Activated CD8-positive, alpha-beta memory T cell treated with anti-CD3 and anti-CD28 coated beads for 48 hours (primary cell): ENCODE data around the gene R3HCC1L.

ENCODE experiments used
- DNase-seq, 3 experiments: peaks; one replicate each; pipeline ENCODE4 v3.0.0-alpha.2; 2020; ENCODE audit warnings: low read depth in 2 of 3, low spot score in 2 of 3

R3HCC1L gene

GRCh38 chr10:98134431-98135221, at the start of gene R3HCC1L:
Gene R3HCC1L (plus strand): TSS chr10:98134657. CDS start chr10:98208115, 73,458 bp downstream.
- DNase-seq: peak; percentile 84 to 88 (median 87)

- no peak for DNase-seq
Observed at GRCh38 chr10:98085238-98085637, 49.2 kb upstream of the R3HCC1L start.

GRCh38 chr10:98086837-98087708, 47.4 kb upstream of the R3HCC1L start:
- no peak for DNase-seq

DNA sequence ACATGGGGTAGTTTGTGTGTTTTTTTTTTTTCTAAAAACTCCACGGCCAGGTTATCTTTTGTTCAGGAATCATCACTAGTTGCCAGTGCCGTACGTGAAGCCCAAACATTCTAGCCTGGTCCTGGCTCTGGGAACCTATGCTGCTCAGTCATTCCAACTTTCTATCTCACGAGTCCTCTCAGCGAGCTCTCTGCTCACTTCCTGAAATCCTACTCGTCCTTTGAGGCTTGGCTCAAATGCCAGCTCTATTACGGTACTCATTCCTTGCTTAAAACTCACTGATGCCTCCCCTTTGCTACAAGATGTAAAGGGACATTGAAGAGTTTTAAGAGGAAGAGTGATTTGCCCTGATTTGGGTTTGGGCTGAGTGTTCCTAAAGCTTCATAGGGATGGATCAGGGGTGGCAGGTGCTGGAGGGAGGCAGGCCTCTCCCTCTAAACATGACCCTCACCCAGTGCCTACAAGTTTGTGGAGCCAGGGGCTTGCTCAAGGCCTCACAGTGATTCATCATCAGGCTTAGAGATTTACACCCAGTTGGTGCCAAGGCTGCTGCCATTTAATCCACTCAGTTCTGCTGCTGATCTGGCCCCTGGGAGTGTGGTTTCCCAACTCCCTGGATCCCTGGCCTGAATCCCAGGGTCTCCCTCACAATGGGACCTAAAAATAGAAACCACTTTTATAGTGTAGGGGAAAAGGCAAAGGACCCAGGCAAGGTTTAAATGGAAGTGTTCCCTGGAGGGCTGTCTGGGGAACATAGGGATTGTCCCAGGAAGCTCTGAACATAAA, 46.1 kb upstream of the R3HCC1L start:
- DNase-seq: no peak

GRCh38 chr10:98090822-98091221, 43.6 kb upstream of the R3HCC1L start:
- DNase-seq: no peak

GRCh38 chr10:98096316-98096715, 38.1 kb upstream of the R3HCC1L start:
- DNase-seq: no peak

DNA sequence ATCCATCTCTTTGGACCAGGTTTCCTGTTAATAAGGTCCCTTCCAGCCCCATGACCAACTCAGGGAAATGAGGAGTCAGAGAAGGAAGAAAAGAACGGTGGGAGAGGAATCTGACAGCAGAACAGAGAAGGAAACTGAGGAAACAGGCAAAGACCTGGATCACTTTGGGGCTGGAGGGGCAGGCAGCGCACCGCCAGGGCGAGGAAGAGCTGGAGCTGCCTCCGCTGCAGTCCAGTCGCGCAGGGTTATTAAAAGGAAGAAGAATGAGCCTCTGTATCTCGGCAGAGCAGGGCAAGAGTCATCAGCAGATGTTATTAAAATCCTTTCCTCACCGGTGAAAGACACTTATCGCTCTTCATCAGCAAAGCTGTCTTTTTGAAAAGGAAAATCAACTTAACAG, 37.7 kb upstream of the R3HCC1L start:
- no peak for DNase-seq

DNA sequence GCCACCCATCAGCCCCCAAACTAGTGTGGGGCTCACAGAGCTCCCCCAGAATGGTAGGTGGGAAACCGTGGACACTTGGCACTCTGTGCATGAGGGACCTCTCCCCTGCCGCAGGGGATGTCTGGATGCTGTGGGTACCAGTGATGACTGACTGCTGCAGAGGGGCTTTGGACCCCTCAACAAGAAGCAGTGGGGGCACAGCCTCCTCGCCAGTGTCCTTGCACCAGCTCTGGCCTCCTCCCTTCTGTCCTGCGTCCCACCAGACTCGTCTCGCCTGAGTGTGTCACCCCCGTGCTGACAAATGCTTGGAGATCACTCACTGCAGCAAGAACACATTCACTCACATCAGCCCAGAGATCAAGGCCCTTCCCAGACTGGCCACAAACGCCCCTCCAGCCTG, 37.3 kb upstream of the R3HCC1L start:
- no peak for DNase-seq

GRCh38 chr10:98097616-98098015, 36.8 kb upstream of the R3HCC1L start:
- DNase-seq: no peak

GRCh38 chr10:98098247-98098646, 36.2 kb upstream of the R3HCC1L start:
- no peak for DNase-seq

DNA sequence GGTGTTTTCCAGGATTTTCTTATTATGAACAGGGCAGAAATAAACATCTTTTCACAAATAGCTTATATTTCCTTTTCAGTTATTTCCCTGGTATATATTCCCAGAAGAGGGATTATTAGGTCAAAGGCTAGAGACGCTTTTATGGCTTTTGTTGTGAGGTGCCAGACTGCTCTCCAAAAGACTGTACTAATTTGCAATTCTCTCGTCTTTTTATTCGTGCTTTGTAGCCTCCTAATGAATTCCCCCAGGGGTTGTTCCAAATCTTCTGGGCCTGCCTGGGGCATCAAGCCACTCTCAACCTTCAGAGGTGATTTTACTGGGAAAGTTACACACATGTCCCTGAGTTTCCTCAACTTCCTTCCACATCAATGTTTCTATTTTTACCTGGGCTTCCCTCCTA, 34.0 kb upstream of the R3HCC1L start:
- DNase-seq: no peak

DNA sequence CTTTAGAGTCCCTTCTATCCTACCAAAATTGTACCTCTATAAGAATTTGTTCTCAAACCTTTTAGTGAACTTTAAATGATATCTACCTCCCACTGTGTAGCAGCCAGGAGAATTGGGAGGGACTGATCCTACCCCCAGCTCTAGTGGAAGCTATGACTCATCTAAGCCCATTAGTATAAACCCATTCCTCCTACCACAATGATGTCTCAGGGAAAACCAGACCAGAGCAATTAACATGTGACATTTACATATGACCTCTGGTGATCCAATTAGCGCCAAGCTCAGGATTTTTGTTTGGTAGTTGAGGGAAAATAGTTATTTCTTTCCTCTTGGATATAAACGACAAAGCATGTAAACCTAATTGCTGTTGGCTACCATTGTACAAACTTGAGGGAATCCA, 33.1 kb upstream of the R3HCC1L start:
- no peak for DNase-seq

DNA sequence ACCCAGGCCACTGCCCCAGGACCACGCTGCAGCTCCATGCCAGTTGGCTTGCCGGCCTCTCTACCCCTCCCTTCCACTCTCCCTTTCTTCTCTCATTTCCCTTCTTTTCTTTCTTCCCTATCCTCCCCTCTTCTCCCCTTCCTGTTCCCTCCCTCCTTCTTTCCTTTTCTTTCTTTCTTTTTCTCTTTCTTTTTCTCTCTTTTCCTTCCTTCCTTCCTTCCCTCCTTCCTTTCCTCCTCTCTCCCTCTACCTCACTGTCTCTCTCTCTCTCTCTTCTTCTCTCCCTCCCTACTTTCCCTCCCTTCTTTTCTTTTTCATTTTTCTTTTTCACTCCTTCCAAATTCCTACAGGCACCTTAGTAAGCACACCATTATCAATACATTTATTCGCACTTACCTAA, 30.3 kb upstream of the R3HCC1L start:
- no peak for DNase-seq

DNA sequence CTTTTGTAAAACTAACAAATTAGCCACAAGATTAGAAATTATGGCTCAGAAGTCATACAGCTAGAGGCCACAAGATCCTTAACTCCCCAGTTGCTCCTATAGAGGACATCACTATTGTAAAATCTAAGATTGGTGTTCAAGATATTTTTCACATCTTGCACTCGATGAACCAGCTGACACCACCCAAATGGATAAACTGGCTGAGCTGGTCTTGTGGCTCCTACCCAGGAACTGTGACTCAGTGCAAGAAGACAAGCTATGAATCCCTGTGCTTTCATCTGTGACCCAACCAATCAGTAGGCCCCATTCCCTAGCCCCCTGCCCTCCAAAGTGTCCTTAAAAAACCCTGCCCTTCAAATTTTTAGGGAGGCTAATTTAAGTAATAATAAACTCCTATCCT, 27.9 kb upstream of the R3HCC1L start:
- DNase-seq: no peak

DNA sequence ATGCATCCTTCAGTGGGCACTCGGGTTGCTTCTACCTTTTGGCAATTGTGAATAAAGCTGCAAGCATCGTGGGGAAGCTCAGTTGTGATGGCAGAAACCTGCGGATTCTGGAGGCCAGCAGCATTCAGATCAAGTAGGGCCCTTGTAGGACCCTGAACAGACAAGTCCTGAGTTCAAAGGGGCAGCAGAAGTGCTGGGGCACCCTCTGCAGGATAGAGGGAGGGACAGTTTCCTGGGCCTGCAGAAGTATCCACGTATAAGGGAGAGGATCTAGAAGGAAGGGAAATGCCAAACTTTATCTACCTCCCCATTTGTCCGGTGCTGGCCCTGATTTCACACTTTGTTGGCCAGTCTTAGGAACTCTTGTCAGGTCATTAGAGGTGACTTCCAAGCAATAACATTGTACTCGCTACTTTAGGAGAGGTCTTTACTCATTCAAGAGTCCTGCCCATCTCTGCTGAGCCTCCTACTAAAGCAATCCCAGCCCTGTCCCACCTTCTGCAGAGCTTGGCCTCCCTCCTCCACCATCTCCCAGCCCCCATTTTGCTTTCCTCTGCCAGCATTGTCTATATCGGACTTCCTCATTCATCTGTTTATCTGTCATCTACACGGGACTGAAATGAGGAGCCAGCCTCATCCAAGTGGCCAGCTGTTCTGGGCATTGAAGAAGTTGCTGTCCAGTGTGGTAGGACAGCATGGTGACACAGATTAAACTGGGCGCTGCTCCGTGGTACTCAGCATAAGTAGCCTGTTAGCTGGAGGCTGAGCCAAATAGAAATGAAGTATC, 26.6 kb upstream of the R3HCC1L start:
- no peak for DNase-seq

GRCh38 chr10:98110356-98110755, 24.1 kb upstream of the R3HCC1L start:
- no peak for DNase-seq

GRCh38 chr10:98115031-98115787, 19.2 kb upstream of the R3HCC1L start:
- DNase-seq: no peak

DNA sequence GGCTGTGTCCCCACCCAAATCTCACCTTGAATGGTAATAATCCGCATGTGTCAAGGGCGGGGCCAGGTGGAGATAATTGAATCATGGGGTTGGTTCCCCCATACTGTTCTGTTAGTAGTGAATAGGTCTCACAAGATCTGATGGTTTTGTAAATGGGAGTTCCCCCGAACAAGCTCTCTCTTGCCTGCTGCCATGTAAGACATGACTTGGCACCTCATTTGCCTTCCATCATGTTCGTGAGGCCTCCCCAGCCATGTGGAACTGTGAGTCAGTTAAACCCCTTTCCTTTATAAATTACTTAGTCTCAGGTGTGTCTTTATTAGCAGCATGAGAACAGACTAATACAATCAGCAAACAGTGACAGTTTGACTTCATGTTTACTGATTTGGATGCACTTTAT, 14.6 kb upstream of the R3HCC1L start:
- no peak for DNase-seq

GRCh38 chr10:98125940-98126631, 8.4 kb upstream of the R3HCC1L start:
- DNase-seq: no peak
